GM19193 (cell line): Measurements from ENCODE around the gene TCEAL3.
A peak's percentile ranks its signal among the peaks of the same experiment; 100 is the strongest.

Source experiments
- POLR2A ChIP-seq: IDR thresholded peaks from 4 replicates; pipeline ENCODE4 v1.6.1; 2011; ENCODE audit not compliant: insufficient read depth, insufficient read length; ENCODE audit errors: extremely low read depth

The TCEAL3 gene

GRCh38 chrX:103607364-103608305, at the start of gene TCEAL3:
Gene TCEAL3 (plus strand): TSS chrX:103607963. CDS start chrX:103609065, 1,102 bp downstream.
- TF ChIP-seq POLR2A: peak; percentile 31

GRCh38 chrX:103560256-103560655, 47.5 kb upstream of the TCEAL3 start:
- TF ChIP-seq POLR2A: no peak

- TF ChIP-seq POLR2A: no peak
Measured at GRCh38 chrX:103562801-103563200, 45.0 kb upstream of the TCEAL3 start.

GRCh38 chrX:103565197-103565596, 42.6 kb upstream of the TCEAL3 start:
- TF ChIP-seq POLR2A: no peak

GRCh38 chrX:103565752-103566151, 42.0 kb upstream of the TCEAL3 start:
- TF ChIP-seq POLR2A: no peak

GRCh38 chrX:103571121-103571520, 36.6 kb upstream of the TCEAL3 start:
- TF ChIP-seq POLR2A: no peak

- no peak for TF ChIP-seq POLR2A
Measured at GRCh38 chrX:103571726-103572125, 36.0 kb upstream of the TCEAL3 start.

- TF ChIP-seq POLR2A: no peak
Measured at GRCh38 chrX:103573202-103573601, 34.6 kb upstream of the TCEAL3 start.

GRCh38 chrX:103584596-103584995, 23.2 kb upstream of the TCEAL3 start:
- TF ChIP-seq POLR2A: no peak

GRCh38 chrX:103585411-103586313, 22.1 kb upstream of the TCEAL3 start, which contains the start of gene TCEAL4:
Gene TCEAL4 (plus strand): TSS chrX:103585515. CDS start chrX:103586676, 1,161 bp downstream.
- TF ChIP-seq POLR2A: peak; percentile 34

GRCh38 chrX:103586314-103586646, 21.5 kb upstream of the TCEAL3 start:
- no peak for TF ChIP-seq POLR2A

- TF ChIP-seq POLR2A: no peak
Measured at GRCh38 chrX:103586659-103587058, 21.1 kb upstream of the TCEAL3 start.

- no peak for TF ChIP-seq POLR2A
Measured at GRCh38 chrX:103608306-103608963, 672 bp downstream of the TCEAL3 start.

- TF ChIP-seq POLR2A: no peak
Measured at GRCh38 chrX:103610282-103610681, 2.5 kb downstream of the TCEAL3 start.
